ENCODE results near the gene PTGIS. TPM values are rescaled to one million over a fixed set of nuclear protein-coding genes. Genes with fewer than 3 reads are reported as not detected.

Gene PTGIS
- total RNA-seq, 1 donor from 2014 or later = 31.3 TPM

GRCh38 chr20:49470922-49471321 lies 97.0 kb downstream of the PTGIS start:
- Histone ChIP-seq H3K79me2 (ENCODE audit: low read depth) (no peaks in the 10 kb centered on the region), H4K20me1 (ENCODE audit: low read depth) (no peaks in the 10 kb centered on the region), H3K4me2 (no peak overlapping the region), H2AFZ (replicated peaks) (no peak overlapping the region), H3F3A (ENCODE audit: low read depth) (no peaks in the 10 kb centered on the region), H3K27me3 (no peaks in the 10 kb centered on the region), H3K36me3 (no peaks in the 10 kb centered on the region), H3K9ac (no peak overlapping the region), H3K4me1 (no peaks in the 10 kb centered on the region), H3K9me3 (ENCODE audit: low read depth) (no peaks in the 10 kb centered on the region), H3K4me3 (no peak overlapping the region), H3K27ac (no peak overlapping the region)
- no peak for TF ChIP-seq CTCF (IDR thresholded peaks at IDR 0.05)
- TF ChIP-seq EZH2phosphoT487 (IDR thresholded peaks at IDR 0.05) = no peak
- TF ChIP-seq EZH2 (IDR thresholded peaks at IDR 0.05) = no peak
- Mint-ChIP-seq H3K9me3 (no peaks in the 10 kb centered on the region), H3K27me3 (ENCODE audit: insufficient read depth, low read depth) (peaks cover 12% of the 10 kb centered on the region), H3K27ac (no peak overlapping the region), H3K4me3 (no peak overlapping the region), H3K36me3 (no peaks in the 10 kb centered on the region), H3K4me1 (peaks cover 8% of the 10 kb centered on the region)
- DNase-seq (ENCODE audit: low spot score) = no peak

GRCh38 chr20:49469060-49469459 lies 98.9 kb downstream of the PTGIS start:
- H3K36me3 Mint-ChIP-seq = no peaks in the 10 kb centered on the region
- Histone ChIP-seq H4K20me1 (ENCODE audit: low read depth) (no peaks in the 10 kb centered on the region), H2AFZ (replicated peaks) (no peak overlapping the region)

GRCh38 chr20:49468412-49468811 lies 99.5 kb downstream of the PTGIS start:
- peaks cover 6% of the 10 kb centered on the region for H3K27me3 Mint-ChIP-seq (ENCODE audit: insufficient read depth, low read depth)
- H3K27ac ChIP-seq = no peak overlapping the region
- no peak overlapping the region for H3K4me2 ChIP-seq

More at GRCh38 chr20:49469060-49469459, 98.9 kb downstream of the PTGIS start:
- Histone ChIP-seq H3K9me3 (ENCODE audit: low read depth) (no peaks in the 10 kb centered on the region), H3K36me3 (no peaks in the 10 kb centered on the region), H3K4me1 (no peaks in the 10 kb centered on the region), H3K79me2 (ENCODE audit: low read depth) (no peaks in the 10 kb centered on the region), H3K9ac (no peak overlapping the region), H3K4me2 (no peak overlapping the region), H3K4me3 (no peak overlapping the region), H3K27ac (no peak overlapping the region), H3K27me3 (no peaks in the 10 kb centered on the region), H3F3A (ENCODE audit: low read depth) (no peaks in the 10 kb centered on the region)
- Mint-ChIP-seq H3K27ac (no peak overlapping the region), H3K4me1 (peaks cover 7% of the 10 kb centered on the region), H3K4me3 (no peak overlapping the region), H3K9me3 (no peaks in the 10 kb centered on the region), H3K27me3 (ENCODE audit: insufficient read depth, low read depth) (peaks cover 6% of the 10 kb centered on the region)
- DNase-seq (ENCODE audit: low spot score) = no peak
- TF ChIP-seq EZH2phosphoT487 (IDR thresholded peaks at IDR 0.05) (no peak), EZH2 (IDR thresholded peaks at IDR 0.05) (no peak), CTCF (IDR thresholded peaks at IDR 0.05) (no peak)

GRCh38 chr20:49466114-49466912 lies 101.6 kb downstream of the PTGIS start:
- H3K27ac Mint-ChIP-seq = no peak overlapping the region
- Histone ChIP-seq H3F3A (ENCODE audit: low read depth) (no peaks in the 10 kb centered on the region), H3K36me3 (no peaks in the 10 kb centered on the region), H3K4me2 (no peak overlapping the region), H3K27ac (no peak overlapping the region), H3K79me2 (ENCODE audit: low read depth) (no peaks in the 10 kb centered on the region), H3K9ac (no peak overlapping the region), H3K27me3 (no peaks in the 10 kb centered on the region), H3K4me3 (no peak overlapping the region), H3K9me3 (ENCODE audit: low read depth) (no peaks in the 10 kb centered on the region), H3K4me1 (no peaks in the 10 kb centered on the region), H4K20me1 (ENCODE audit: low read depth) (no peaks in the 10 kb centered on the region), H2AFZ (replicated peaks) (no peak overlapping the region)
- no peak for DNase-seq (ENCODE audit: low spot score)
- H3K4me3 Mint-ChIP-seq = no peak overlapping the region
- peaks cover 7% of the 10 kb centered on the region for H3K27me3 Mint-ChIP-seq (ENCODE audit: insufficient read depth, low read depth)
- peaks cover 7% of the 10 kb centered on the region for H3K4me1 Mint-ChIP-seq
- TF ChIP-seq EZH2phosphoT487 (IDR thresholded peaks at IDR 0.05) = no peak
- no peak for TF ChIP-seq EZH2 (IDR thresholded peaks at IDR 0.05)
- no peak for TF ChIP-seq CTCF (IDR thresholded peaks at IDR 0.05)
- no peaks in the 10 kb centered on the region for H3K36me3 Mint-ChIP-seq
- no peaks in the 10 kb centered on the region for H3K9me3 Mint-ChIP-seq

More at GRCh38 chr20:49468412-49468811, 99.5 kb downstream of the PTGIS start:
- Mint-ChIP-seq H3K9me3 (no peaks in the 10 kb centered on the region), H3K4me1 (peaks cover 7% of the 10 kb centered on the region), H3K36me3 (no peaks in the 10 kb centered on the region), H3K27ac (no peak overlapping the region), H3K4me3 (no peak overlapping the region)
- H4K20me1 ChIP-seq (ENCODE audit: low read depth) = no peaks in the 10 kb centered on the region
- no peaks in the 10 kb centered on the region for H3K27me3 ChIP-seq
- H2AFZ ChIP-seq (replicated peaks) = no peak overlapping the region
- H3K9ac ChIP-seq = no peak overlapping the region
- H3F3A ChIP-seq (ENCODE audit: low read depth) = no peaks in the 10 kb centered on the region
- TF ChIP-seq EZH2phosphoT487 (IDR thresholded peaks at IDR 0.05) = no peak
- no peak for DNase-seq (ENCODE audit: low spot score)
- no peaks in the 10 kb centered on the region for H3K36me3 ChIP-seq
- H3K9me3 ChIP-seq (ENCODE audit: low read depth) = no peaks in the 10 kb centered on the region
- no peaks in the 10 kb centered on the region for H3K79me2 ChIP-seq (ENCODE audit: low read depth)
- no peaks in the 10 kb centered on the region for H3K4me1 ChIP-seq
- no peak overlapping the region for H3K4me3 ChIP-seq
